C1 segment of cervical spinal cord (tissue), 14 donors: ENCODE data around the gene NEB.
A peak's percentile ranks its signal among the peaks of the same experiment; 100 is the strongest.
"Not testable (repeated sequence)": the region's sequence is repeated elsewhere in the genome, so short reads cannot be mapped to it uniquely, and the experiment has no call there.

Experiments
- DNase-seq, 14 donors: peaks; one replicate each; lab custom pipeline; 2025; lab: John Stamatoyannopoulos, UW

Gene NEB

DNA sequence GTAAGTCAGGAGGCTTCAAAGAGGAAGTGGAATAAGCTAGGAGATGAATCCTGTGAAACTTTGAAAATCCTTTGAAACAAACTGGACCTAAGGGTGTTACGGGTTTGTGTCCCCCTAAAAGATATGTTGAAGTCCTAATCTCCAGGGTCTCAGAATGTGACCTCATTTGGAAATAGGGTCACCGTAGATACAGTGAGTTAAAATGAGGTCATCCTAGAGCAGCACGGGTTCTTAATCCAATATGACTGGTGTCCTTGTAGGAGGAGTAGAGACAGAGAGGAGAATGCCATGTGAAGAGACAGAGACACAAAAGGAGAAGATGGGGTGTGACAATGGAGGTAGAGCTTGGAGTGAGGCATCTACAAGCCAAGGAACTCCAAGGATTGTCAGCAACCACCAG lies 26.9 kb upstream of the NEB start:
- no peak for DNase-seq

DNA sequence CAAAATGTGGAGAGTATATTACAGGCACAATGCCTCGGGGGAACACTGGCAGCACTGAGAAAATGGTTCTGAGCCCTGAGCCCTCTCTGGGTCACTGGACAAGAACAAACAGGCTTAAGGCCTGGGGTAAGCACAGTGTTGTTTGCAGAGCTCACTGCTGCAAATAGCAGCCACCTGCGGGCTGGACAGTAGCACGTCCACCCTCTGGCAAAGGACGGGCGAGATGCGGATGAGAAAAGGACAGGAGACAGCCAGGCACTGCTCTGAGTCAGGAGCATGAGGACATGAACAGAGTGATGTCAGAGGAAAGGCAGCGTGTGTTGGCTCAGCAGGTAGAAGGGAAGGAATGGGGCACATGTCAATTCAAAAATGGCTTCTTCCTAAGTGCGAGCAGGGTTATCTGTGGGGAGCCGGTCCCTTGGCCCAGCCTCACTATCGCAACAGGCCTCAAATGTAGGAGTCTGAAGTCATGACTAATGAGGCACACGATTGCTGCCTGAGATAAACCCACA lies 25.9 kb upstream of the NEB start:
- peak in 1 of 14 donors; percentile 89 for DNase-seq

DNA sequence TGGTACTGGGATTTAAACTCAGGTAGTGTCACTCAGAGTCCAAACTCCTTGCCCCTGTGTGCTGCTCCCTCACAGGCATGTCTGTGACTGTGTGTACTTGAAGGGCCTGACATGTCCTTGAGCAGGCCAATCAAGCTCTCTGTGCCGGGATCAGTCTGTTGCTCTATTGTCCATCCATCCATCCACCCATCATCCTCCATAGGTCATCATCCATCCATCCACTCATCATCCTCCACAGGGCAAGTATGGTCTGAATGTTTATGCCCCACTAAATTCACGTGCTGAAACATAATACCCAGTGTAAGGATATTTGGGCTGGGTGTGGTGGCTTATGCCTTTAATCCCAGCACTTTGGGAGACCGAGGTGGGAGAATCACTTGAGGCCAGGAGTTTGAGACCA lies 24.5 kb upstream of the NEB start:
- no peak for DNase-seq

DNA sequence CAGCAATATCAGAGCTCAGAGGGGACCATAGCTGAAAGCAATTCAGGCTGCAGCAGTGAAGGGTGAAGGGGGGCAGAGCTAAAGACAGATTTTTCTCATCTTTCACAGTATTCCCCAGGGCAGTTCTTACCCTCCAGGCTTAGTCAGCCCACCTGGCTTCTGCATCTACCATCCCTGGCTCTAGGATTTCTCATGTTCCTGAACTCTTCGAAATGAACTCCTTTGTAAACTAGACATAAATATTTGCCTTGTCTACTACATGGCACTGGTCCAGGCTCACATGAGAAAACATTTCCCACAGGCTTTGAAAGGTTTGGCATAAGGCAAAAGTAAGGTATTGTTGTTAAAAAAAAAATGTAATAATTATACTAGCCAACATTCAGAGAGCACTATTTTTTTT lies 23.6 kb upstream of the NEB start:
- peak in 1 of 14 donors; percentile 14 for DNase-seq

DNA sequence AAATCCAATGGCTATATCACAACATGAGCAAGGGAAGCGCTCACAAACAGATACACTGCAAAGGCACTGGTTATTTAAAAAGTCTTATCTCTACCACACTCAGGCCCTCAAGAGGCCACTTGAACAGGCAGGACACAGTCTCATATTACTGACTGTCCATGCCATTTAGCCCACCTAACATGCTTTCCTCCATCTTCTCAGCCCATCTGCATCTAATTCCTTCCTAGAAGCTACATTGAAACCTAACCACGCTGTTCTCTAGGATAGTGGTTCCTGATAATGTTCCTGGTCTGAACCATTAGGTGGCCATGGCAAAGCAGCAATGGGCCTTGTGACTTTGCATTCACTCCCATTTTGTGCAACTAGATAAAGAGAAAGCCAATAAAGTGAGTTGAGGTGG lies 22.5 kb upstream of the NEB start:
- no peak for DNase-seq

DNA sequence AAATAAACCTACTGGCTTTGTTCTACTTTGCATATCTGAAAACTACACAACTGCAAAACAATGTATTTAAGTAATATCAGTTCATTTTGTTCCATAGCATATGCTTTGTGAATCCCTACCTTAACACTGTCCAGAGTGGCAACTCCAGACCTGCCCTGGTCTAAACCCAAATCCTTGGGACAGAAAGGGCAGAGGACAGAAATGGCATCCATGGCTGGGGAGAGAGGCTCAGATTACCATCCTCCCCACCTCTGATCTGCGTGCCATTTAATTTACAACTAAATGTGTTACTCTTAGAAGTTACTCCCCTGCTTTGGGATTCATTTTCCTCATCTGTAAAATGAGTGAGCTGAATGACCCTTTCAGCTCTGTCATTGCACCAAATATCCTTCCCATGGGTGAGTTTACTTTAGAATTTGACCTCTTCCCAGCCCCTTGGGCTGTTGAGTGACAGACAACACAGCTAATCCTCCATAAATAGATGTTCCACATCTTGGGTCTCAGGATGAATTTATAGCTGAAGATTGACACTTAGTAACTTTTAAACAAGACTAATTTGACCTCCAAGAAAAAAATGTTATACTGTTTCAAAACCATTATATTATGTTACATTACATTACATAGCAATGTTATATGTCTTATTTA lies 20.1 kb upstream of the NEB start:
- no peak for DNase-seq

DNA sequence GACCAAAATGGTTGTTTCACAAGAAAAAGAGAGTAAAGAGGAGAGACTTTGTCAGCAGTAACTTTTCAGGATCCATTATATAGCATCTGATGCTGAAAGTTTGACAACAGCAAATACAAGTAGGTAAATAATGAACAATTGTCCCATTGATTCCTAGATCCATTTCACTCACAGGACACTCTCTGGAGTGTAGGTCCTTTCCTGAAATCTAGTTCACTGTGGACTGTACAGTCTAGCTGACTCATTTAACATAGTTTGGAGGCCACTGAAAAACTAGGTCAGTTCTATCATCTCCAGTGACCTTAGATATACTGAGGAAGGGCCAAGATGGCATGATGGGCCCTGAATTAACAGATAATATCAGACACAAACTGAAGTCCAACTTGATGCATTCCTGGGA lies 19.3 kb upstream of the NEB start:
- no peak for DNase-seq

DNA sequence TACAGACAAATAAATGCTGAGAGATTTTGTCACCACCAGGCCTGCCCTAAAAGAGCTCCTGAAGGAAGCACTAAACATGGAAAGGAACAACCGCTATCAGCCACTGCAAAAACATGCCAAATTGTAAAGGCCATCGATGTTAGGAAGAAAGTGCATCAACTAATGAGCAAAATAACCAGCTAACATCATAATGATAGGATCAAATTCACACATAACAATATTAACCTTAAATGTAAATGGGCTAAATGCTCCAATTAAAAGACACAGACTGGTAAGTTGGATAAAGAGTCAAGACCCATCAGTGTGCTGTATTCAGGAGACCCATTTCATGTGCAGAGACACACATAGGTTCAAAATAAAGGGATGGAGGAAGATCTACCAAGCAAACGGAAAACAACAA lies 11.0 kb upstream of the NEB start:
- DNase-seq = not testable (repeated sequence)

DNA sequence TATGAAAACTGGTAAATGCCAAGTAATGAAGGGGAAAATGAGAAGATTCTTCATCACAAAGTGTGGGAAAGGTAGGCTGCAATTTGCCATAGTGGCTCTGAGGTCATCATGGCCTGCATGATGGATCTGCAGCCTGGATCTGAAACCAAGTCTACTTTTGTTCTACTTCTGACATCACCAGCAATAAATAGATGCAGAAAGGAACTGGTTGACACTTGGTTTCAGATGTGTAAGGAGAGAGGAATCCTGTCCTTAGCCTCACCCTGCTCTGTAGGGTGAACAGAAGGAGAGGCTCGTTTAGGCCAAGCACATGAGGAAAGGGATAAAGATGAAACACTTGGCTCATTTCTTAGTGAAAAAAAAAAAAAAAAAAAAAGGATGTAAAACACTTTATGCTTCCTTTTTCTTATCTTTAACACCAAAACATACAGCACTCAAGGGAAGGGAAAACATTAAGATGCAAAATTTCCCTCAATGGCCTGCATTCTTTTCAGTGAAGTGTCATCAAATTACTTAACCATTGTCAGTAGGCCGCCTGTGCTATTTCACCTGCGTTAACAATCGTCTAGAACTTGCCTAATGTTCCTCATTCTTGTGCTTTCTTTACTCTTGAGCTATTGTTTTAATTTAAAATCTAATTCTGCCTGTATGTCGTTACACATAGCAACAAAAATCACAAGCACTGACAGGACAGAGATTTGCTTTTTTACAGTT lies 3.9 kb downstream of the NEB start:
- DNase-seq = no peak

DNA sequence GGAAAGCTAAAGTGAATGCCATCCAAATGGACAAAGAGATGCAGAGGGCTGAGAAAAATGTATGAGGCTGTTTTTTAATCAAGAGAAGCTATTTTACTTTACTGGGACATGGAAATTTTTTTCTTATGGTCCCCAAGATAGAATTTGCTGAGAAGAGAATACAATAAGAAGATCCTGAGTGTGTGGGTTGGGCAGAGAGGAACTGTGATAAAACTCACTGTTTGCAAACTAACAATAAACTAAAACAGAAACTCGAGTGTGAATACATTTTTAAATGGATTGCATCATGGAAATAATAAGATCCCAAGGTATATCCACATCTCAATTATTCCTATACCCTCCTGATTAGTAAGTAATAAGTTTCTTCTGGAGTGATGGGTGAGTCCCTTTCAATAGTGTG lies 4.4 kb downstream of the NEB start:
- DNase-seq = no peak

DNA sequence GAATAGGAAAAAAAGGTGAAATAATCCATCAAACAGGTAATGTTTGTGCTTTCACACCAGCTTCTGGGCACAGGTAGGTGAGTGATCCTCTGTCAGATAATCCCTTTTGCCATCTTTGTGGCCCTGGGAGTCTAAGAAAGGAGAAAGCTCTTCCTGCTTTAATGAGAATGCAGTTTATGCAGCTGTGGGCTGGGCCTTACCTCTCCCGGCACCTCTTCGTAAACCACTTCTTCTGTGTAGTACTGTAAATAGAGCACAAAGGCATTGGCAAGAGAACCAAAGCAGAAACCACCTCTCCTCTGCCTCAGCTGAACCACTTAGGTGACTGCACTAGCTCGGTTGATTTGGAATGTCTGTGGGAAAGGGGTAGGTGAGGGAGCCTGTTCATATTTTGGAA lies 4.9 kb downstream of the NEB start:
- no peak for DNase-seq

DNA sequence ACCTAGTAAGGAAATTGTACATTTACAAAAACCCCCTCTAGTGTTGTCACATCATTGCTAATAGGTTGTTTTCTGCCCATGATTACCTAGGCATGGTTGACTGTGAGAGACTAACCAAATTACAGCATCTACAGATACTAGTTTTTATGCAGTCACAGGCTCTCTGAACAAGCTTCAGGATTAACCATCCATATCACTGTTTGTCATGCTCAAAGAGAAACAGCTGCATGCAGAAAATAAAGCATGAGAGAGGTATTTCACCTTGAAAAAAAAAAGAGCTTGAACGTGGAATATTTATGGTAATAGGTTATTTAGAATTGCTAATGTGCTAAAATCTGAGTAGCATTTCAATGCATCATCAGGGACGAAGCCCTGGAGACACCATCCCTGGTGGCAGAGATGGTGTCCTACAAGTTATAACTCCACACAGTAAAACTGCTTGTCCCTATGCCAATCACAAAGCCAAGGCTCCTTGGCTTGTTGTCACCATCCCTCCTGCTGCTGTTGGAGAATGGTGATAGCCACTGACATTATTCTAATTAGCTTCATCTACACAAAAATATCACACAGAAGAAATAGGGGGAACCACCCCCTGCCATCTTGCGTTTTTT lies 5.4 kb downstream of the NEB start:
- DNase-seq = peak in 1 of 14 donors; percentile 38

DNA sequence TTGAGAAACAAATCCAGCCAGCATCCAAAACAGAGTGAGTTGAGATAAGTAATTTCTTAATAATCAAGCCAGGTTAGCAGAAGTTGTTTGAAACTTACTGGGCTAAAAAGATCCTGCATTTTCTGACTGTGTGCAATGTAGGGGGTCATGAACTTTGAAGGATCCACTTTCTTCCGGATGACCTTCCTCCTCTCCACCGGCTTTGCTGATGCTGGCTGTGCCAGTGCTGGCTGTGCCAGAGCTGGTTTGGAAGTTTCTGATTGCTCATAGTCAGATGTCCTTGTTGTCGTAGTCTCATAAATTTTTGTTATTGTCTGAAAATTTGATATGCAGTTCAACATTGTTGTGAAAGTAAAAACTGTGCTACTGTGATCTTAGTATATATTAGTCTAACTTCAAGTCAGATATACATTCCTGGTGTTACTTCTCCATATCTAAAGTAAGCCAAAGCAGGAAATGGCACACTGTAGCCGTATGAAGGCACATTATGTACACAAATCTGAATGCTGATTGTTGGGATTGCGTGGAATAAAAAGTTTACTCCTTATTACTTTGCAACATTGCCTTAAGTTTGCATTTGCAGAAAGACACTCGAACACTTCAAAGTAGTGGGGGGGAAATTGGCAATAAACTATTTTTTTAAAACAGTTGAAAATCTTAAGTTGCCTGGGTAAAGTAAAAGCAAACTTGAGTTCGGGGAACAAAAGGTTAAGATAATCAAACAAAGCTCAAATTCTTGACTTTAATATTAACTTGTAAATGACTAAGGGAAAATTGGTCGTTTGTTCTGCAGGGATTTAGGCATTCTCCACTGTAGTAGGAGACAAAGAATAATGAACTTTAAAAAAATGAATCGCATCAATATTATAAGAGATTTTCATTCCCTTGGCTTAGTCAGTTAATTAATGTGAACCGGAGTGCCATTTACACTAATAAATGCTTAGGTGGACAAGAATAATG lies 6.4 kb downstream of the NEB start:
- no peak for DNase-seq

DNA sequence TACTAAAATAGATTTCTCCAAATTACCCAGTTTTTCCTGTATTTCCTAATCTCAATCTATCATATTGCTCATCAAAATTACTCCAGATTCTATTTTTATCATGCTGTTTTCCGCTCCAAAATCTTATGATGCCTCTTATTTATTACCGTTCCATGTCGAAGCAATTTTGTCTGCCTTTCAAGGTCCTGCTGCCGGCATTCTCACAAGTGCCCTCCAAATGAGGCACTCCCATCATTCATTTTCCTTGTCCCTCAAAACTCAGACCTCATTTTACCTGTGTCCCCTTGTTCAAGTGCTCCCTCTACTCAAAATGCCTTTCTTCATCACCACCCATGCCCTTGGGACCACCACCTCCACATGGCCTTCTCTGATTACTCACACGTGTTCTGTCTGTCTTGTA lies 13.1 kb downstream of the NEB start:
- DNase-seq = no peak

DNA sequence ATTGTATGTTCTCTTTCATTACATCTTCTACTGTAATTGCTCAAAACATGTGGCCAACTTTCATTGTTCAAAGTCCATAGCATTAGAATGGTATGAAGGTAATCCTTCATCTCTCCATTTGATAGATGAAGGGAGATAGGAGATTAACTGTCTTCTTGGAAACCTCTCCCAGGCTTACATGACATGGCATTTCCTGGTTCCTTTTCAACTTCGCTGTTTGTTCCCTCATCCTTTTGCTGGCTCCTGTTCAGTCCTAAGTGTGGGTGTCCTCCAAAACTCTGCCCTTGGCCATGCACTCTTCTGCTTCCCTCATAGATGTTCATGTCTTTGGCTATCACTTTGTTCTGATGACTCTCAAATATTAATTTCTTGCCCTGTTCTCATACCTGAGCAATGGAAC lies 13.8 kb downstream of the NEB start:
- DNase-seq = no peak

DNA sequence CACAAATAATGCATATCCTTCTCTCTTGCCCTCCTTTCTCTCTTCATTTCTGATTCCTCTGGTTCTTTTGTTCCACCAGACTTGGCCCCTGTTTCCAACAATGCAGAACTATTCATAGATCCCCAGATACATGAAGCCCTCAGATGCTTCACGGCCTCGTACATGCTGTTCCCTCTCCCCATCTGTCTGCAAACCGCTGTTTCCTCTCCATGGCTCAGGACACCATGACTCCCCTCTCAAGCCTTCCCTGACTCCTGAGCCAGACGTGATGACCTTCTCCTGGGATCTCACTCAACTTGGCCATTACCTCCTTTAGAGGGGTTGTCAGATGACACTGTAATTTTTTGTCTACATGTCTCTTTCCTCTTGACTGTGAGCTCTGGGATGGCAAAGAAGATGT lies 15.5 kb downstream of the NEB start:
- no peak for DNase-seq

DNA sequence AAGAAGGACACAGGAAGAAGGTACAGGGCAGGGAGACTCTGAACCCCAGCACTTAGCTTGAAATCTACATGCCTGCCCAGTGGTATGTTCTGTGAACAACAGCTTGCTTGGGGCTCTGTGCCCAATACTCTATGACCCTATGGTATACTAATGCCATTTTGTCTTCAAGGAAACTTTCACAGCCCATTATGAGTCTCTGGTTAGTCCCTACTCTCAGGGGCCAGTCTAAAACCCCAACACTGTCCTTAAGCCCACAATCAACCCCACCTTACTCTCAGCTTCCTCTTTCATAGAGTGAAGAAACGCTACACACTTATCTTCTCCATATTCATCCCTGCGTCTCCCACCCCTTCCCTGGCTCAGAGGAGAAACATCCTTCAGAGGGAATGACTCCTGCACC lies 16.0 kb downstream of the NEB start:
- no peak for DNase-seq

DNA sequence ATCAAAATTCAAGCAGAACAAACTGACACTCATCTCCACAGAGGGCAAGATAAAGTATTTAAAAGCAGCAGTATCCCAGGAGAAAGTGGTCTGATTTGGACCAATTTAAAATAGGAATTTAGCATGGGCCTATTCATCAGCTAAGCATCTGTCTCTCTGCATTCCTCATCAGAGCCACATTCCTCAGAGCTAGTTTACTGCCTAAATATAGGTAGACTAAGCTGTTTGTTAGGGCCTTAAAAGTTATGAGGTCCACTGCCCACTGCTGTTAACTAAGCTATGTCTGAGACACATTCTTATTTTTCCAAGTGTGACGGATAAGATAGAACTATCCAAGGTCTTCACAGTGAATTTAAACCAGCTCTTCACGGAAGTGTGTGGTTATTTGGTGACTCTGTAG lies 17.6 kb downstream of the NEB start:
- DNase-seq = no peak

DNA sequence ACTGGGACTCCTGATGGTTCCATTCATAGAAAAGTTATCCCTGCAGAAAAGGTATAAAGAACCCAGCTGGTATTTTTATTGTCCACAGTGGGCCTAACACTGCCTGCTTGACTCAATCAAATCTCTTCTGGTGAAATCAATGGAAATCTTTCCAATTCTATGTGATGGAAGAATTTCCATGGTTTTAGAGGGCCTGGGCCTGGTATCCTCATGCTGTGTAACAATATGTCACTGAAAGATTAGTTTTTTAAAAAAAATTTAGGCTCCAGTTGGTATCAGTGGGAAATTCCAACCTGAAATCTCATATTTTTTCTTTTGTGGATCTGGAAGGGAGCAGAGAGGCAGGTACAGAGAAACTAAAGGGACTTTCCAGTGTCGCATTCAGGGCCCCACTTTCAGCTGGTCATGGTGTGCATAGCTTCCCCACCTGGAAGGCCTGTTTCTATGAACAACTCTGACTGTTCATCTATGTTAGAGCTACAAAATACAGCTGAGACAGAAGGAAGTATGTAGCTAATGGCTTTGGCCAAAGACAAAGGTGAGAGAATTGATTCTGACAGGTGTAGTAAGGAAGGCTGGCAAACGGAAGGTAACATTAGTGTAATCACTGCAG lies 20.9 kb downstream of the NEB start:
- DNase-seq = peak in 1 of 14 donors; percentile 51

DNA sequence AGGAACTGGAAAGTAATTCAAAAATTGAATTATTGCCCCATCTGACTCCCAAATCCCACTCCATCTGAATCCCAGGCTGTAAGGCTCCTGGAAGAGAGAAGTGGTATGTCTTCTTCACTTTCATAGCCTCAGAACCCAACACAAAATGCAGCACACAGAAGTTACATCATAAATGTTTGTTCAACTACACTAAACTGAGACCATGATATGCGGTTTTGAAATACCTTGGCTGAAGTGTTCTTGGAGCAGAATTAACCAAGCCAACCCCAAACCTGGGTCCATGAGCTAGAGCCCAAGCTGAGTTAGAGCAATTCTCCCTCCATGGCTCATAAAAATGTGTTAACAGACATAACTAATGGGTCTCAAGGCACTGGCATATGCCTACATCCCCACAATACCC lies 23.3 kb downstream of the NEB start:
- no peak for DNase-seq

DNA sequence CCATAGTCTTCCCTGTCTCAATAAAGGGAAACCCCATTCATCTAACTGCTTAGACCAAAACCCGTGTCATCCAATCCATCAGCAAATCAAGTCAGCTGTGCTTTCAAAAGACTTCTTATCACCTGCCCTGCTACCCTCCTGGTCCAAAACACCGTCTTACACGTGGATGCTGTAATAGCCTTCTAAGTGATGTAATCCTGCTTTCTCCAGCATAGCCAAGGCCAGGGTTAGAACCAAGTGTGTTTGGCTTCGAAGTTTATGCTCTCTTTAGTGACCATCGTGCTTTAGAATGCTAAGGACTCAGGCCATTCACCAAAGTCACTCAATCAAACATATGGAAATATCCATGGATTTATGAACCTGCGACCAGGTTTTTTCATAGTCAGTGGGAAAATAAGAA lies 25.5 kb downstream of the NEB start:
- no peak for DNase-seq
